ENCODE data around the gene CYSRT1.
A peak's percentile ranks its signal among the peaks of the same experiment; 100 is the strongest.
"Not testable (repeated sequence)": the region's sequence is repeated elsewhere in the genome, so short reads cannot be mapped to it uniquely, and the experiment has no call there.

CYSRT1 gene

GRCh38 chr9:137227853-137228505, 3.0 kb downstream of the CYSRT1 start:
- DNase-seq: no peak

GRCh38 chr9:137228506-137228967, 3.6 kb downstream of the CYSRT1 start:
- no peak for DNase-seq

GRCh38 chr9:137228968-137229896, 4.3 kb downstream of the CYSRT1 start:
- no peak for DNase-seq

GRCh38 chr9:137229903-137230704, 5.1 kb downstream of the CYSRT1 start:
- DNase-seq: no peak

GRCh38 chr9:137230705-137231371, 5.9 kb downstream of the CYSRT1 start, which contains the start of gene SLC34A3:
Gene SLC34A3, plus strand, starts transcription at chr9:137230901. Its CDS starts 802 bp downstream, at chr9:137231703.
- DNase-seq: no peak

- DNase-seq: no peak
Observed at GRCh38 chr9:137231372-137232039, 6.5 kb downstream of the CYSRT1 start.

GRCh38 chr9:137232101-137232500, 7.1 kb downstream of the CYSRT1 start:
- DNase-seq: no peak

- DNase-seq: no peak
Observed at GRCh38 chr9:137232510-137232909, 7.5 kb downstream of the CYSRT1 start.

- DNase-seq: no peak
Observed at GRCh38 chr9:137233143-137233980, 8.4 kb downstream of the CYSRT1 start.

- no peak for DNase-seq
Observed at GRCh38 chr9:137234055-137234697, 9.2 kb downstream of the CYSRT1 start.

GRCh38 chr9:137234758-137235423, 9.9 kb downstream of the CYSRT1 start:
- no peak for DNase-seq

GRCh38 chr9:137235424-137236237, 10.7 kb downstream of the CYSRT1 start:
- DNase-seq: no peak

- DNase-seq: peak; percentile 92
Observed at GRCh38 chr9:137236238-137236935, 11.4 kb downstream of the CYSRT1 start.

- DNase-seq: no peak
Observed at GRCh38 chr9:137236936-137237421, 12.0 kb downstream of the CYSRT1 start.

- no peak for DNase-seq
Observed at GRCh38 chr9:137237759-137238726, 13.1 kb downstream of the CYSRT1 start.

GRCh38 chr9:137239541-137240200, 14.7 kb downstream of the CYSRT1 start:
- not testable (repeated sequence) for DNase-seq
